Measurements from ENCODE around the gene EXOSC9. TPM values are rescaled to one million over a fixed set of nuclear protein-coding genes. Genes with fewer than 3 reads are reported as not detected.

The EXOSC9 gene
- 33.2 and 51.2 TPM in 2 replicates for total RNA-seq

GRCh38 chr4:121800961-121801714 is at the start of gene EXOSC9:
EXOSC9 (plus strand) TSS chr4:121801323; CDS start chr4:121801425, 102 bp downstream.

GRCh38 chr4:121764702-121765367 is 36.3 kb upstream of the EXOSC9 start, which contains the start of gene SMIM43:
SMIM43 (minus strand) TSS chr4:121765164; CDS start chr4:121765105, 59 bp downstream.

GRCh38 chr4:121823505-121824170 is 22.5 kb downstream of the EXOSC9 start, which contains the start of gene CCNA2:
CCNA2 (minus strand) TSS chr4:121823883; CDS start chr4:121823628, 255 bp downstream.

Other genes starting within 250 kb of the EXOSC9 start
- 225 and 244 TPM in 2 replicates for gene ANXA5, start 104.3 kb upstream of the EXOSC9 start, total RNA-seq
- 0.35 TPM in 1 of 2 replicates, not detected in the other for gene SMIM43, start 36.2 kb upstream of the EXOSC9 start, total RNA-seq
- 68.5 and 69.9 TPM in 2 replicates for gene CCNA2, start 22.6 kb downstream of the EXOSC9 start, total RNA-seq
- 14.9 and 18.9 TPM in 2 replicates for gene BBS7, start 69.2 kb downstream of the EXOSC9 start, total RNA-seq
- 0.07 TPM in 1 of 2 replicates, not detected in the other for gene TRPC3, start 150.7 kb downstream of the EXOSC9 start, total RNA-seq

All from airway epithelial cell (primary cell).